Neuron (in vitro differentiated cells): ENCODE results near the gene NEIL1.

ENCODE experiments used
- H2AFZ ChIP-seq: one replicate; pipeline ENCODE4 v1.6.1; 2013; ENCODE audit warnings: low read depth, mild to moderate bottlenecking, inconsistent platforms, low read length, moderate library complexity
- H3K27me3 ChIP-seq: one replicate; pipeline ENCODE4 v1.6.1; 2013; ENCODE audit warnings: low read length; ENCODE audit not compliant: insufficient read depth
- H3K36me3 ChIP-seq: one replicate; pipeline ENCODE4 v1.6.1; 2013; ENCODE audit warnings: low read length; ENCODE audit not compliant: insufficient read depth
- H3K4me1 ChIP-seq: one replicate; pipeline ENCODE4 v1.6.1; 2013; ENCODE audit warnings: low read length; ENCODE audit not compliant: insufficient read depth
- H3K4me3 ChIP-seq: 2 replicates; pipeline ENCODE4 v1.5.1; 2013; ENCODE audit warnings: mild to moderate bottlenecking, low read length, moderate library complexity
- H3K9me3 ChIP-seq: one replicate; pipeline ENCODE4 v1.6.1; 2013; ENCODE audit warnings: low read length

The NEIL1 gene

DNA sequence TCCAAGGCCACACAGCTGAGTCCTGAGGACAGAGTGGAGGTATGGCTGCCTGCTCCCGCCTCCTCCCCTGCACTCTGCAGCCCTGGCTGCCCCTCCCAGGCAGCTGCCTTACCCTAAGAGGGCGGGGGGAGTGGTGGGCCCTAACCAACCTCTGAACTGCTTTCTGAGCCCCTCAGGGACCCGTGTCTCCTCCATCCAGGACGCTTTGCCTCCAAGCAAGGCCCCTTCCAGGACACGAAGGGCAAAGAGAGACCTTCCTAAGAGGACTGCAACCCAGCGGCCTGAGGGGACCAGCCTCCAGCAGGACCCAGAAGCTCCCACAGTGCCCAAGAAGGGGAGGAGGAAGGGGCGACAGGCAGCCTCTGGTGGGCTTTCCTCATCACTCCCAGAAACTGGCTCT lies 7.6 kb downstream of the NEIL1 start:
- Histone ChIP-seq H2AFZ (no peak overlapping the region), H3K27me3 (no peaks in the 10 kb centered on the region), H3K4me1 (no peaks in the 10 kb centered on the region), H3K4me3 (no peak overlapping the region), H3K9me3 (no peaks in the 10 kb centered on the region), H3K36me3 (peaks cover 31% of the 10 kb centered on the region)

DNA sequence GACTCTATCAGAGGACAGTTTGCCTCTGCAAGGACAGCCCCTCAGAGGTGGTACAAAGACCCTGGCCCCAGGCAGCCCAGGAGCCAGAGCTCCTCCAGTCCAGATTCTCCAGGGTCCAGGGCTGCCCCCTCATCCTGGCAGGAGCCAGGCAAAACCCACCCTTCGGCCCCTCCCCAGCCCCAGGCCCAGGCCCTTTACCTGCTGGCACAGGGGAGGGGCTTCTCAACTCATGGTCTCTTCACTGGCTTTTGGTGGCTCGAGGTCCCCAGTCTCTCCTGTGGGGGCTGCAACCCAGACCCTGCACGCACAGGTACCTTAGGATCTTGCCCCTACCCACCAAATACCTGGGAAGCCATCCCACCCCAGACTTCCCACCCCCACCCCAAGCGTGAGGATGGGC lies 8.5 kb downstream of the NEIL1 start:
- peaks cover 36% of the 10 kb centered on the region for H3K36me3 ChIP-seq
- H2AFZ ChIP-seq, result no peak overlapping the region
- H3K4me3 ChIP-seq, result no peak overlapping the region
- no peaks in the 10 kb centered on the region for H3K9me3 ChIP-seq
- H3K27me3 ChIP-seq, result no peaks in the 10 kb centered on the region
- H3K4me1 ChIP-seq, result no peaks in the 10 kb centered on the region

GRCh38 chr15:75356006-75356405 lies 9.2 kb downstream of the NEIL1 start:
- Histone ChIP-seq H3K27me3 (no peaks in the 10 kb centered on the region), H3K4me3 (no peak overlapping the region), H2AFZ (no peak overlapping the region), H3K9me3 (no peaks in the 10 kb centered on the region), H3K4me1 (no peaks in the 10 kb centered on the region), H3K36me3 (peaks cover 39% of the 10 kb centered on the region)

DNA sequence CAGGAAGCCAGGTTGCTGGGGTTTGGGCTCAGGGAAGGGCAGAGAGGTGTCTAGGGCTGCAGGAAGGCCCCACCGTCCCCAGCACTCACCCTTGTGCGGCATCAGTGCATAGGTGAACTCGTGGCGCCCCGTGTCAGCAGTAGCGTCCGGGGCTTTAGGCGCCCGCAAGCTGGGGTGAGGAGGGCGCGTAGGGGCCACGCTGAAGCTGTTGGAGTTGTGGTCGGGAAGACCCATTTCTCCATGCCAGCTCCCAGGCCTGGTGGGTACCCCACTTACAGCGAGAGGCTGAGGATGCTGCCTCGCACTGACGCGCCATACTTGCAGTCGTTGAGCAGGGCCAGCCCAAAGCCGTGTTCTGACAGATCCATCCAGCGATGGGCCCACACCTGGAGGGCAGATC lies 9.7 kb downstream of the NEIL1 start:
- no peaks in the 10 kb centered on the region for H3K27me3 ChIP-seq
- H3K4me3 ChIP-seq, result no peak overlapping the region
- H3K36me3 ChIP-seq, result peaks cover 44% of the 10 kb centered on the region
- no peak overlapping the region for H2AFZ ChIP-seq
- H3K9me3 ChIP-seq, result no peaks in the 10 kb centered on the region
- H3K4me1 ChIP-seq, result no peaks in the 10 kb centered on the region

GRCh38 chr15:75357976-75358673 lies 11.3 kb downstream of the NEIL1 start:
- Histone ChIP-seq H3K27me3 (no peaks in the 10 kb centered on the region), H3K4me3 (no peak overlapping the region), H3K4me1 (no peaks in the 10 kb centered on the region), H3K36me3 (peaks cover 49% of the 10 kb centered on the region), H3K9me3 (no peaks in the 10 kb centered on the region), H2AFZ (no peak overlapping the region)

- H3K36me3 ChIP-seq, result peaks cover 54% of the 10 kb centered on the region
- no peaks in the 10 kb centered on the region for H3K9me3 ChIP-seq
- H3K27me3 ChIP-seq, result no peaks in the 10 kb centered on the region
- H3K4me1 ChIP-seq, result no peaks in the 10 kb centered on the region
- H2AFZ ChIP-seq, result no peak overlapping the region
- no peak overlapping the region for H3K4me3 ChIP-seq
Measured at GRCh38 chr15:75358771-75359536, 12.1 kb downstream of the NEIL1 start.

GRCh38 chr15:75359537-75360250 lies 12.9 kb downstream of the NEIL1 start:
- no peak overlapping the region for H2AFZ ChIP-seq
- H3K27me3 ChIP-seq, result no peaks in the 10 kb centered on the region
- no peaks in the 10 kb centered on the region for H3K4me1 ChIP-seq
- no peaks in the 10 kb centered on the region for H3K9me3 ChIP-seq
- no peak overlapping the region for H3K4me3 ChIP-seq
- H3K36me3 ChIP-seq, result peaks cover 61% of the 10 kb centered on the region

DNA sequence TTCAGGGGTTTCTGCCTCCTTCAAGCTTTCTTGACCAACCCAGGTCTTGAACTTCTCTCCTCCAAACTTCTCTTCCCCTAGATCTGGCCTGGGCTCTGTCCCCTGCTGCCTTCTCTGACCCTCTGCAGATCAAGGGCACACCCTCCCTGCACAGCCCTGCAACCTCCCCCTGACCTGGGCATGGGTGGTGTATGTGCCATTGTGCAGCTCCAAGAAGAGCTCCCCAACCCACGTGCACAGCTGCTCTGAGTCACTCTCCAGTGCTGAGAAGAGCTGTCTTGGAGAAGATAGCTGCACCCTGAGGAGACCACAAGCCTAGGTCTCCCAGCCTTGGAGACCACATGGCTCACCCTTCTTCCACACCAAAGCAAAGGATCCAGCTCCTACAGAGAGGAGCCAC lies 13.6 kb downstream of the NEIL1 start:
- no peaks in the 10 kb centered on the region for H3K4me1 ChIP-seq
- no peak overlapping the region for H3K4me3 ChIP-seq
- H3K9me3 ChIP-seq, result no peaks in the 10 kb centered on the region
- H3K36me3 ChIP-seq, result peaks cover 60% of the 10 kb centered on the region
- no peak overlapping the region for H2AFZ ChIP-seq
- H3K27me3 ChIP-seq, result no peaks in the 10 kb centered on the region

DNA sequence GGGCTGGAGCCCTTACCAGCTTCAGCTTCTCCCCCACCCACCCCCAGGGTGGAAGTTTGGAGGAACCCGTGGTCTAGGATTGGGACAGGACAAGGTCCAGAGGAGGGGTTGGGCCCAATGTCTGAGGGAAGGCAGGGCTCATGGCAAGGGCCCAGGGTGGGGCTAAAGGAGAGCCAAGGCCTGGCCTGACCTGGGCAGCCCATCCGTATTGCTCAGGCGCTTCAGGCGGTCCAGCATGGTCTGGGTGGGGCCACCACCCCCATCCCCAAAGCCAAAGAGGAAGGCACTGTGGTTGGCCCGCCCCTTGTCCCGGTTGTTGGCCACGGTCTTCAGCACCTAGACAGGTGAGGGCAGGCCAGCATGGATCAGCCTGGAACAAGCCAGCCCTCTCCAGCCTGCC lies 14.0 kb downstream of the NEIL1 start:
- Histone ChIP-seq H3K4me3 (no peak overlapping the region), H3K36me3 (peaks cover 62% of the 10 kb centered on the region), H2AFZ (no peak overlapping the region), H3K27me3 (no peaks in the 10 kb centered on the region), H3K4me1 (no peaks in the 10 kb centered on the region), H3K9me3 (no peaks in the 10 kb centered on the region)

DNA sequence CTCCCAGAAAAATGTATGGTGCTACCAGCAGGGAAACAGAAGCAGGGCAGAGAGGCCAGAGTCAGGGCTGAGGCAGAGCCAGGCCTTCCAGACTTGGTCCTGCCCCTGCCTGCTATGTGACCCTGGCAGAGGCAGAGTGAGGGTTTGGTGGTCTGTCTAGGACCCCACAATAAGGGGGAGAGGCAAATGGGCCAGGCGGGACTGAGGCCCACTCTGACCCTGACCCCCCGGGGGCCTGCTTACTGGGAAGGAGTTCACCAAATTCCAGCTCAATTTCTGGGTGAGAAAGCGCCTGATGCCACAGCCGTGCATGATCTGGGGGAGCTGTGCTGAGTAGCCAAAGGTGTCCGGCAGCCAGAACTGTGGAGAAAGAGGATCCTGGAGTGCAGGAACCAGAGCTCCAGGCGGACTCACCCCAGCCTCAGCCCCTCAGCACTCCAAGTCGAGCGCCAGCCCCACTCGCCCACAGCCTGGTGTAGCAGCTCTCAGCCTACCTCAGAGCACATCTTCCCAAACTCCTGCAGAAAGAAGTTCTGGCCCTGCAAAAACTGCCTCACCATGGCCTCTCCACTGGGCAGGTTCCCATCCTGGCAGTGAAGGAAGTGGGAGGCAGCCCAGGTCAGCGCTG lies 14.6 kb downstream of the NEIL1 start:
- Histone ChIP-seq H3K27me3 (no peaks in the 10 kb centered on the region), H3K9me3 (no peaks in the 10 kb centered on the region), H2AFZ (no peak overlapping the region), H3K4me3 (no peak overlapping the region), H3K4me1 (no peaks in the 10 kb centered on the region), H3K36me3 (peaks cover 61% of the 10 kb centered on the region)

- Histone ChIP-seq H3K4me1 (no peaks in the 10 kb centered on the region), H3K4me3 (no peak overlapping the region), H3K9me3 (no peaks in the 10 kb centered on the region), H2AFZ (no peak overlapping the region), H3K27me3 (no peaks in the 10 kb centered on the region), H3K36me3 (peaks cover 61% of the 10 kb centered on the region)
Measured at GRCh38 chr15:75361989-75362641, 15.3 kb downstream of the NEIL1 start.

DNA sequence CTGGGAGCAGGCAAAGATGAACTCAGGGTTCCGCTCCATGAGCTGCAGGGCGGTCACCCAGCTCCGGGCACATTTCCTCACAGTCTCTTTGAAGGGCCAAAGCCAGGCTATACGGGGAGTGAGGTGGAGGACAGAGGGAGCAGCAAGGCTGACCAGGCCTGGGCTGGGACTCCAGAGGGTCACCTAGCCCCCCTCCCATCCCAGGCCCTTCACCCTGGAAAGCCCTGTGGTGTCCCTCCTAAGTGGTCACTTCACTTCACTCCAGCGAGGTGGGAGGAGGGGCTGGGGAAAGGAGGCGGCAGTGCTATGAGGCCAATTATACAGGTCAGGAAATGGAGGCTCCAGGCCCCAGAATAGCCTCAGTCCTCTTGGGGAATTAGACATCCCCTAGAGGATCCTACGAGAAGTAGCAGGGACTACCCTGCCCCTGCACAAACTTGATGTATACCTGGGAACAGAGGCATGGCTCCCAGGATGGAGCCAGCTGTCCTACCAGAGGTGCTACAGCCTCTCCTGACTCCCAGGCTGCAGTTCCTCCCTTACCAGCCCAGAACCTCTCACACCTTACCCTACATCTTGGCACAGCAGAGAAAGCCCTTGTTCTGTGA lies 15.9 kb downstream of the NEIL1 start:
- peaks cover 5% of the 10 kb centered on the region for H3K4me1 ChIP-seq
- peaks cover 64% of the 10 kb centered on the region for H3K36me3 ChIP-seq
- no peak overlapping the region for H2AFZ ChIP-seq
- no peaks in the 10 kb centered on the region for H3K27me3 ChIP-seq
- H3K4me3 ChIP-seq, result no peak overlapping the region
- no peaks in the 10 kb centered on the region for H3K9me3 ChIP-seq
